GM10266 (cell line): ENCODE data around the gene PXT1.
A peak's percentile ranks its signal among the peaks of the same experiment; 100 is the strongest.

Experiments
- DNase-seq: peaks from one replicate; pipeline ENCODE4 v3.0.0; 2012; ENCODE audit errors: extremely low spot score
- CTCF ChIP-seq: IDR thresholded peaks from 2 replicates; pipeline ENCODE4 v1.5.1; 2012; ENCODE audit warnings: mild to moderate bottlenecking, low read depth; ENCODE audit not compliant: control insufficient read depth, insufficient read depth; ENCODE audit errors: missing control alignments

The PXT1 gene

GRCh38 chr6:36430351-36430750 lies 12.3 kb downstream of the PXT1 start:
- TF ChIP-seq CTCF = no peak

GRCh38 chr6:36428911-36429310 lies 13.7 kb downstream of the PXT1 start:
- DNase-seq = no peak
- TF ChIP-seq CTCF = peak; percentile 28

More at GRCh38 chr6:36430351-36430750, 12.3 kb downstream of the PXT1 start:
- DNase-seq = no peak

GRCh38 chr6:36426622-36427021 lies 16.0 kb downstream of the PXT1 start:
- DNase-seq = no peak
- TF ChIP-seq CTCF = no peak

GRCh38 chr6:36423101-36423824 lies 19.4 kb downstream of the PXT1 start:
- peak; percentile 94 for DNase-seq
- TF ChIP-seq CTCF = peak; percentile 73

- no peak for TF ChIP-seq CTCF
- DNase-seq = no peak
Observed at GRCh38 chr6:36422714-36423100, 19.9 kb downstream of the PXT1 start.

- TF ChIP-seq CTCF = no peak
- DNase-seq = no peak
Observed at GRCh38 chr6:36419310-36419709, 23.3 kb downstream of the PXT1 start.

- no peak for TF ChIP-seq CTCF
- DNase-seq = no peak
Observed at GRCh38 chr6:36418558-36418957, 24.1 kb downstream of the PXT1 start.
